SH-SY5Y (cell line): ENCODE measurements around the gene RARS1.

Source experiments
- GATA2 ChIP-seq: IDR thresholded peaks from 2 replicates; pipeline ENCODE4 v1.6.1; 2011; ENCODE audit warnings: mild to moderate bottlenecking, low read depth, low read length
- GATA3 ChIP-seq: IDR thresholded peaks from 2 replicates; pipeline ENCODE4 v1.6.1; 2011; ENCODE audit warnings: low read depth, mild to moderate bottlenecking, low read length, moderate library complexity

DNA sequence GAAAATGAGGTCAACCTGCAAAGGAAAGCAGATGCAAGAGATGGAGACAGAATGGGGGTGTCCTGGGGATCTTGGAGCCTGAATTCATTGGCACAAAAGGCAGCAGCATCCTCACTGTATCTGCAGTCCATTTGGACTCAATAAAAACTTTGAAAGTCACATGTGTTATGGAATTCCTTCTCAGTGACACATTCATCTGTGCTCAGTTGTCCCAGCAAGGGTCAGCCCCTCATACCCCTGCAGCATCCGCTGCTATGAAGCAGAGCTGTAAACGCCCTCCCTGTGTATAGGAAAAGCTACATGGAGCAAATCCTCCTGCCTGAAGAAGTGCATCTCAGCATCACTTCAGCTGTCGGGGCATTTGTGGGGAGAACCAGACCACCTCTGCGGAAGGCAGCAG is 14.5 kb upstream of the RARS1 start:
- no peak for TF ChIP-seq GATA2
- no peak for TF ChIP-seq GATA3
